Cardiac muscle cell (in vitro differentiated cells and primary cell): ENCODE data around the gene NDUFV3. TPM values are rescaled to one million over a fixed set of nuclear protein-coding genes. Genes with fewer than 3 reads are reported as not detected.
A peak's percentile ranks its signal among the peaks of the same experiment; 100 is the strongest.

ENCODE experiments used
- DNase-seq, 2 donors: peaks; one replicate each; pipeline versions ENCODE4 v3.0.0 to v3.0.0-alpha.2; 2010 to 2017; ENCODE audit warnings: low read depth in 1 of 2, low spot score in 1 of 2
- H3K27ac ChIP-seq: fragments of 200-600 bp; sonication (generic); 2 replicates; pipeline ENCODE4 v1.5.1; 2016
- H3K27me3 ChIP-seq: fragments of 200-600 bp; sonication (generic); 2 replicates; pipeline ENCODE4 v1.6.0; 2016; ENCODE audit warnings: control low read depth
- H3K36me3 ChIP-seq: fragments of 200-600 bp; sonication (generic); 2 replicates; pipeline ENCODE4 v1.5.1; 2016; ENCODE audit warnings: control low read depth
- H3K4me1 ChIP-seq: fragments of 200-600 bp; sonication (generic); 2 replicates; pipeline ENCODE4 v1.8.1; 2017; ENCODE audit warnings: low read depth, mild to moderate bottlenecking, mixed run types
- H3K4me3 ChIP-seq: fragments of 200-600 bp; sonication (generic); 2 replicates; pipeline ENCODE4 v1.5.1; 2016; ENCODE audit warnings: mild to moderate bottlenecking
- H3K9me3 ChIP-seq: fragments of 200-600 bp; sonication (generic); 2 replicates; pipeline ENCODE4 v1.5.1; 2017; ENCODE audit warnings: low read depth, mild to moderate bottlenecking, control low read depth
- polyA plus RNA-seq: library from polyadenylated mRNA; unstranded; fragments of >200 nt; fragmentation: Nextera tagmentation; extraction: Ambion mirVana; gene quantifications from 2 replicates; pipeline ENCODE4 v1.2.1, GENCODE V29; 2016
- total RNA-seq: library from RNA; depleted of rRNA; stranded (reverse); fragments of >200 nt; gene quantifications from 2 replicates; pipeline ENCODE4 v1.2.3, GENCODE V29; 2016
- TF ChIP-seq, protein P1 (sequence below): IDR thresholded peaks from 2 replicates; pipeline ENCODE4 v1.5.1; 2012; ENCODE audit warnings: low read depth, mild to moderate bottlenecking, low read length

NDUFV3 gene
- total and polyA plus RNA-seq, 2 experiments from 2014 or later, result 28.9 to 55.1 TPM

DNA sequence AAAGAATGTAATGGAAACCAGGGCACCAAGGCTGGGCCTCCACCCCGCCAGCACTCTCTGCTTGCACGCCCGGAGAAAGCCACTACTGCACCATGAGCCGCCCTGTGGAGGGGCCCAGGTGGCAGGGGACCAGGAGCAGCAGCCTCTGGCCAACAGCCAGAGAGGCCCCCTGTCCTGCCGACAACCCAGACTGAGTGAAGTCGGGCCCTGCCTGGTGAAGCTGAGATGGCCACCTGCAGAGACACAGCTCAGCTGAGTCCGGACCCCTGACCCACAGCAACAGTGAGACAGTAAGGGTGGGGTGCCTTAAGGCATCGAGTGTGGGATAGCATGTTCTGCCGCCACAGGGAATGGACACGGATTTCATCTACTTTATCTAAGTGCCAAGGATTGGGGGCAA, 42.6 kb upstream of the NDUFV3 start:
- no peak overlapping the region for H3K4me3 ChIP-seq
- peaks cover 26% of the 10 kb centered on the region for H3K36me3 ChIP-seq
- TF ChIP-seq, protein P1, sequence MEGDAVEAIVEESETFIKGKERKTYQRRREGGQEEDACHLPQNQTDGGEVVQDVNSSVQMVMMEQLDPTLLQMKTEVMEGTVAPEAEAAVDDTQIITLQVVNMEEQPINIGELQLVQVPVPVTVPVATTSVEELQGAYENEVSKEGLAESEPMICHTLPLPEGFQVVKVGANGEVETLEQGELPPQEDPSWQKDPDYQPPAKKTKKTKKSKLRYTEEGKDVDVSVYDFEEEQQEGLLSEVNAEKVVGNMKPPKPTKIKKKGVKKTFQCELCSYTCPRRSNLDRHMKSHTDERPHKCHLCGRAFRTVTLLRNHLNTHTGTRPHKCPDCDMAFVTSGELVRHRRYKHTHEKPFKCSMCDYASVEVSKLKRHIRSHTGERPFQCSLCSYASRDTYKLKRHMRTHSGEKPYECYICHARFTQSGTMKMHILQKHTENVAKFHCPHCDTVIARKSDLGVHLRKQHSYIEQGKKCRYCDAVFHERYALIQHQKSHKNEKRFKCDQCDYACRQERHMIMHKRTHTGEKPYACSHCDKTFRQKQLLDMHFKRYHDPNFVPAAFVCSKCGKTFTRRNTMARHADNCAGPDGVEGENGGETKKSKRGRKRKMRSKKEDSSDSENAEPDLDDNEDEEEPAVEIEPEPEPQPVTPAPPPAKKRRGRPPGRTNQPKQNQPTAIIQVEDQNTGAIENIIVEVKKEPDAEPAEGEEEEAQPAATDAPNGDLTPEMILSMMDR, result no peak
- DNase-seq, result no peak
- H3K27ac ChIP-seq, result no peak overlapping the region
- H3K4me1 ChIP-seq, result no peaks in the 10 kb centered on the region
- no peaks in the 10 kb centered on the region for H3K27me3 ChIP-seq
- H3K9me3 ChIP-seq, result no peaks in the 10 kb centered on the region

DNA sequence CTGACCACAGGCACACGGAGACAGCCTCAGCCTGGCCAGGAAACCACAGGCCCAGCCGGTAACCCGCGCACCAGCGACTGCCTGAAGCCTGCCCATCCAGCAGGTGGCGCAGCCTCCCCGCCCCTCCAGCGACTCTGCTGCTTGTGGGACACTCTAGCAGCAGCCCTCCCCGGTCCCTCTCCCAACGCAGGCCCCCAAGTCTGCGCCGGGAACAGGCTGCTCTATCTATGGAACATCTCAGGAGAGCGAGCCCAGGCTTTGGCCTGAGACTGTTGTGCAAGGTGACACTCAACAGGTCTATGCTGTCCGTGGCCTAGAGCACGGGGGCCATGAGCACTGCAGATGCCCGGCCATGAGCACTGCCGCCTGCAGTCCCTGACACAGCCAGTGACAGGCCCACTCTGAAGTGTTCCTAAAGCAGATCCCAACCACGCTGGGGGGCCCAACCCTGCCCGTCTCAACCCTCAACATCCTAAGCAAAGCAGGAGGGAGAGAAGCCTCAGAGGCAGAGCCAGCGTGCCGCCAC, 42.2 kb upstream of the NDUFV3 start:
- peak in 1 of 2 donors; percentile 12 for DNase-seq
- no peaks in the 10 kb centered on the region for H3K4me1 ChIP-seq
- no peak overlapping the region for H3K27ac ChIP-seq
- H3K4me3 ChIP-seq, result no peak overlapping the region
- H3K36me3 ChIP-seq, result peaks cover 29% of the 10 kb centered on the region
- no peaks in the 10 kb centered on the region for H3K9me3 ChIP-seq
- no peaks in the 10 kb centered on the region for H3K27me3 ChIP-seq
- TF ChIP-seq, protein P1, result peak; percentile 36

DNA sequence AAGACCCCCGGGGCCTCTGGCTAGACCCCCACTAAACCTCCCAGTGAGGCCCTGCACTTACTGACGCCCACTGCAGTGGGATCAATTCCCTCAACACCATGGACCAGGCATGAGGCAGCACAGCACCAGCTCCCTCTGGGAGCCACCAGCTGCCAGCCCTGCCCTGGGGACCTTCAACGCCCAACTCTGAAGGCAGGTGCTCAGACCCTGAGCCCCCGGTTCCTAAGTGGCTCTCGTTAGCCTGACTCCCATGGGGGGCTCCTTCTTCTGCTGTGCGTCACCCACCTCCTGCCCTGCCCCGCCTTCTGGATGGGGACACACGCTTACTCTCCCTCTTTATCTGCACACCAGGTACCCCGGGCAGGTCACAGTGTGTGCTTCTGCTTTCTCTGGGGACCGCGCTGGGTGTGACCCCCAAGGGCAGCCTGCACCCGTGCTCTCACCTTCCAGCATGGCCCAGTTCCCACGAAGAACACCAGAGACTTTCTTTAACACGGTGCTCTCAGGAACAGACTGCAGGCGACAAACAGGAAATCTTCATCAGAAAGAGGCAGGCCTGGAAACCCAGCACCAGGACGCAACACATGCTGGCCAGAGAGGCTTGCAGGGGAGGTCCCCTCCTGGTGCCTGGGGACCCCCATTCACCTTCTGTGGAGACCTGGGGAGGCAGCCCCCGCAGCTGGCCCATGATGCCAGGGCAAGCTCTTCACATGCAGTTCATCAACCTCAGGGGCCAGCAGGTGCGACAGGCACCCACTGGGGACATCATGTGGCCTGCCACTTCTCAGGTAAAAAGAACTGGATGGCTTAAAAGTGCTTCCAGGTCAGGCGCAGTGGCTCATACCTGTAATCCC, 41.1 kb upstream of the NDUFV3 start:
- no peak for DNase-seq
- peaks cover 33% of the 10 kb centered on the region for H3K36me3 ChIP-seq
- no peak overlapping the region for H3K27ac ChIP-seq

DNA sequence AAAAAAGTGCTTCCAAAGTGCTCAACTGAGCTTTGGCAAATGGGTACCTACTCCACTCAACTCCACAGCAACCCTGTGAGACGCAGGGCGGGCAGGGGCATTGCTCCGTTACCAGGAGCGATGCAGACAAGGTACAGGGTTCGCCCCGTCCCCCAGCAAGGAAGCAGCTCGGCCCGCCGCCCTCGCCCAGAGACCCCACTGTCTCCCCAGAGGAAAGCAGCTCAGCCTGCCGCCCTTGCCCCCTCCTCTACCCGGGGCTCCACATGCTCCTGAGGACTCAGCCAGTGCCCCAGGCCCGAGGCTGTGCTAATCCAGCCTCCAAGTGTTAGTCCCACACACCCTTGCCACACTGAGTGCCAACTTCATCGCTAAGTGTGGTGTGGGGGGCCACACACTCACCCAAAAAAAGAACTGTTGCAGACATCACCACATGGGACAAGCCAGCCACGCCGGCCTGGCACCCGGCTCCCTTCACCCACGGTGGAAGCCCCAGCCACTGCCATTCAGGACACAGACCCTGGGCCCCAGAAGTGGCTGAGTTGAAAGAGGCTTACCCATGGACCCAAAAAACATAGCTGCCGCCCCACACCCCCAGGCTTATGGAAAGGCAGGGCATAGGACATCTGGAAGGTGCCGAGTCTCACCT, 40.1 kb upstream of the NDUFV3 start:
- no peak overlapping the region for H3K4me3 ChIP-seq
- peaks cover 30% of the 10 kb centered on the region for H3K36me3 ChIP-seq
- no peaks in the 10 kb centered on the region for H3K9me3 ChIP-seq

More for the DNA sequence above, 41.1 kb upstream of the NDUFV3 start:
- Histone ChIP-seq H3K4me3 (no peak overlapping the region), H3K27me3 (no peaks in the 10 kb centered on the region), H3K4me1 (no peaks in the 10 kb centered on the region), H3K9me3 (no peaks in the 10 kb centered on the region)
- TF ChIP-seq, protein P1, result no peak

DNA sequence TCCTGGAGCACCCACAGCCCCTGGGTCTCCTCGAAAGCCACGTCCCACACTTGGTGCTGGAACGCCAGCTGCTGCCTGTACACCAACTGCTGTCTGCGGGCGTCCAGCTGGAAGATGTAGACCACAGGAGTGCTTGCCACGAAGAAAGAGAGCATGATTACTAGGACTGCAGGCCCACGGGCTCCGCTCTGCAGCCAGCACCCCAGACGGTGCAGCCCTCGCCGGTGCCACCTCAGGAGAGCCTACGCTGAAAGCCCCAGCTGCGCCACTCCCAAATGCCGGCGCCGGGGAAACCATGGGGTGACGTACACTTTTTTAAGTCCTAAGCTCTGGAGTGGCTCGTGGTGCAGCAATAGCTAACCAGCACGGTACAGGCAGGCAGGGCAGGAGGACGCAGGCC, 39.5 kb upstream of the NDUFV3 start:
- DNase-seq, result no peak
- Histone ChIP-seq H3K4me3 (no peak overlapping the region), H3K27me3 (no peaks in the 10 kb centered on the region), H3K27ac (no peak overlapping the region), H3K9me3 (no peaks in the 10 kb centered on the region), H3K4me1 (no peaks in the 10 kb centered on the region), H3K36me3 (peaks cover 30% of the 10 kb centered on the region)
- TF ChIP-seq, protein P1, result no peak

More for the DNA sequence above, 40.1 kb upstream of the NDUFV3 start:
- Histone ChIP-seq H3K27ac (no peak overlapping the region), H3K4me1 (no peaks in the 10 kb centered on the region), H3K27me3 (no peaks in the 10 kb centered on the region)
- DNase-seq, result no peak
- TF ChIP-seq, protein P1, result no peak
